Measurements from ENCODE around the gene CIB2. TPM values are rescaled to one million over a fixed set of nuclear protein-coding genes. Genes with fewer than 3 reads are reported as not detected.
A peak's percentile ranks its signal among the peaks of the same experiment; 100 is the strongest.

The CIB2 gene
- total RNA-seq, 1 experiment from 2014 or later = 1.9 TPM

DNA sequence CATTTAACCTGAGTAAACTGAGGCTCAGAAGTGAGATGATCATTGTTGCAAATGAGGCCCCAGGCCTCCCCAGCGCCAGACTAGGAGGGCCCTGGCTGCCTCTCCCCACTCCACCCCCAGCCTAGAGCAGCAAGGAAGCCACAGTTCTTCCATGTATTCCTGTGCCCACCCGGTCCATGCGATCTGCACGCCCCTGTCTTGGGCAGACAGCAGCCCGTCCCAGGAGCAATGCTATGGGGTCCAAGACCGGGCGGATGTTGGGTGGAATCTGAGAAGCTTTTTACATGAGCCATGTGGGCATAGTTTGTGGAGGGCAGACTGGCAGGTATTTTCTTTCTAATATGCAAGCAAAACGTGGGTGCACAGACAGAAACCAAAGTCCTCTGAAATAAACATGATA, 23.8 kb downstream of the CIB2 start:
- no peak for DNase-seq (ENCODE audit: low read depth)

DNA sequence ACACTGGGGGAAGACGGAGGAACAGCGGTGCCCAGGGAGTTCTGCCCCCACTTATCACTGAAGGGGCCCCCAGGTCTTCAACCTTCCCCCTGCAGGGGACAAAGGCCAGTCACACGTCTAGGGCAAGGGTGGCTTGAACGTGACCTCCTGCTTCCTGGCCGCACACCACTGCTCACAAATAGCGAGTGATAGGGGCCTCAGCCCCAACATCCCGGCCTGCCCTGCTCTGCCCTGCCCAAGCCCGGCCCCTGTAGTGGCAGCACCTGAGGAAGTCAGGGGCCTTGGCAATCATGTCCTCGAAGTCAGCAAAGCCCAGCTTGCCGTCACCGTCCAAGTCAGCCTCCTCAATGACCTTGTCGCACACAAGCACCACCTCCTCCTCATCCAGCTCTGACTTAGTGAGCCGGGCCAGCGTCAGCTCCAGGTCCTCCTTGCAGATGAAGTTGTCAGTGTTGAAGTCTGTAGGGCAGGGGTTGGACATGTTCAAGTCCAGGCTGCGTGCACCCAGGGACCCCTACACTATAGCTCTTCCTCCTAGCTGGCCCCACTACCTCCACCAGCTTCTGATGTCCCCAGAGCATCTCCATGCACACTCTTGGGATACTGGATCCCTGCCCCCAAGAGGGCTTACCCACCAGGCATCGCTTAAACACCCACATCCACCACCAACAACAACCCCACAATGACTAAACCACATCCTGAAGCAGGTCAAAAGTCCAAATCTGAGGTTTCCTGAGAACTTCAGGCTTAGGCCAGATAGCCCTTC, 25.6 kb downstream of the CIB2 start:
- DNase-seq (ENCODE audit: low read depth) = peak; percentile 54

DNA sequence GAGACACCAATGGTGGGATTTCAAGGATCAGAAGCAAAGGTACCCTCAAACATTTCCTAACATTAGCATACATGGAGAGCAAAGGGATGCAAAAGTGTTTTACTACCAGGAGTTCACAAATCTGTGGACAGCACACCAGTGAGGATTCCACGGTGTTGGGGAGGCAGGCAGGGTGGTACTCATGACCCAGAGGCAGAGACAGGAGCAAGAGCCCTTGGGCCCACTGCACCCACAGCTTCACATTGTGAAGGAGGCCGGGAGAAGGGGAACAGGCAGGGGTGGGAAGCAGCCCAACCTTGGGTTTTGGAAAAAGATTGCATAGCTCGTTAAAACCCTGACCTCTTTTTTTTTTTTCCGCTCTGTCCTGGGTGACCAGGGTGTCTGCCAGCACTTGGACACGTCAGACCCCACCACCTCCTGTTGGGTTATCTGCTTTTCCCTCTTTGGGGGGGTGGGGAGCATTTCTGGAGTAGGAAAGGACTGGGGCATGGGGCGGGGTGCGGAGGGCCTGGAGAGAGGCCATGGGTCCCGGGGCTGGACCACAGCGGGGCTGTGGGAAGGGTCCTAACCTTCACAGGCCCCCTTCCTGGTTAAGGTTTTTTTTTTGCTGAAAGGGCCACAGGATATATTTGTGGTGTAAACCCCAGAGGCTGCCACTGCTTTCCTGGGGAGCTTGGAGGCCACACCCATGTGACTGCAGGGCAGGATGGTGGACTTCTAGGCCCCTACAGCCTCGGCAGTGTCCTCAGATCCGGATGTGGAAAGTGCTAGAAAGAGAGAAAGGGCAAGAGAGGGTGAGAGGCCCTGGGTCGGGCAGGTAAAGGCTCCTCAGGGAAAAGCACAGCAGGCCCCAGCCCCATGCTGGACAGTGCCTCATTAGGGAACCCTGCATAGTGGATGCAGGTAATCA, 26.4 kb downstream of the CIB2 start:
- no peak for DNase-seq (ENCODE audit: low read depth)

DNA sequence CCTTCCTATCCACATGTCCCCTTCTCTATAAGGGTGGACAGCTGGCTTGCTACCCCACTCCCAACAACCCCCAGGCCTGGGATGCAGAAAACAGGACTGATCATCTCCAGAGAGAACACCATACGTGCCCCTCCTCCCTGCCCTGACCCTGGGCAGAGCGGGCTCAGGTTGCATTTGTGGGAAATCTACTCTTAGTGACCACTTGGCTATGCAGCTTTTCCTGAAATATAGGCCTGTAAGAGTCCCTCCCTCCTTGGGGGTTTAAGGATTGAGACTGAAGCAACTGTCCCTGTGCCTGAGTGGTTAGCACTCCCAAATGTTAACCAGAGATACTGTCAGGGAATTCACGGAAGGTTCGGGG, 27.1 kb downstream of the CIB2 start:
- DNase-seq (ENCODE audit: low read depth) = no peak

DNA sequence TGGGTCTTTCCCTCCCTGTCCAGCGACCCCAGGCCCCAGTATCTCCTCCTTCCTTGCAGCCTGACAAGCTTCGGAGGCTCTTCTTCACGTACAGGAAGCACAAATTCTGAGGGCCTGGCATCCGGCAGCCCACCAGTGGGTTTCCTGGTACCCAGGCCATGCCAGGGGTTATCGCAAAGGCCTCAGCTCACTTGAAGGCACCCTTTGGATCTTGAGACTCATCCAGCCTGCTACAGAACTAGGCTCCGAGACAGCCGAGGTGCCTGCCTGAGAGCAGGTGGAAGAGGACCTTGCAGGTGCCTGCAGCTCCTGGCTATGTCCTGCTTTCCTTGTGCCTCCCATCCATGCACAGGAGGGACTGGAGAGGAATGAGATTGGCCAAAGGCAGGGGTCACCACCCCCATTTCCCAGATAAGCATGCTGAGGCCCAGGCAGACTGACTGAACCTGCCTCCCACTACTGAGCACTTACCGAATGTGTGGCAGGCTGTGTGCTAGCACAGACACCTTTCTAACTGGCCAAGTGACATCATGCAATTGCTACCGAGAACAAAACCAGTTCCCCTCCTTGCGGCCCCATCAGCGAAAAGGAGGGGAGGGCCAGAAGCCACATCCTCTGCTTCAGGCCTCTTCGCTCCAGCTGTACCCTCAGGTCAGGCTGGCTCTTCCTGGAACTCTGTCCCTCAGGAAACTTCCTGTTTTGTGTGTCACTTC, 27.7 kb downstream of the CIB2 start:
- no peak for DNase-seq (ENCODE audit: low read depth)

DNA sequence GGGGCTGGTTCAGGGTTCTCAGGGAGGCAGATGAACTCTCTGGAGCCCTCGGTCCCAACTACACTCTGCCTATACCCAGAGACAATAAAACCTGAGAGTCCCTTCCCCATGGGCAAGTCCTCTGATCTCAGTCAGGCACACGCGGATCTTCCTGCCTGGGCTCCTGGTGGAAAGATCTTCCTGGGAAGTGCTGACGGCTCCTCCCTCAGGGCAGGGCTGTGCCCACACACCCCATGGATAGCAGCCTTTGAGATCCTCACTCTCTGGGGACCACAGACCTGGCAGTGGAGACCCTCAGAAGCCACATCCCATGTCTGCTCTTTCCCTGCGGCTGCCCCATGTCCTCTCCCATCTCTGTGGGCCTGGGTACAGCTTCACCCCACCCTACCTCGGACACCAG, 28.5 kb downstream of the CIB2 start:
- no peak for DNase-seq (ENCODE audit: low read depth)

DNA sequence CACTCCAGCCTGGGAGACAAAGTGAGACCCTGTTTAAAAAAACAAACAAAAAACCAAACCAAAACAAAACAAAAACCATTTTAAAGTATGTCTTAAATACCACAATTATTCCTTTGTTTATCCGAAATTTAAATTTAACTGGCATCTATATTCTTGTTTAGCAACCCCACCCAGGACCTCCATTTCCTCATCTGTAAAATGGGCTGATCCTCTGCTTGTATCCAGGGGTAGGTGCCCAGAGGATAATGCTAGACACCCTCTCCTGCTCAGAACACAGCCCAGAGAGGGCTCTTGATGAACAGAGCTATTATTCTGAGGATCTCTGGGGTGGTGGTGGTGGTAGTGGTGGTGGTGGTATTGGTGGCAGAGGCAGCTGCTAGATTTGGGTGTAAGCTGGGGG, 29.0 kb downstream of the CIB2 start:
- no peak for DNase-seq (ENCODE audit: low read depth)

DNA sequence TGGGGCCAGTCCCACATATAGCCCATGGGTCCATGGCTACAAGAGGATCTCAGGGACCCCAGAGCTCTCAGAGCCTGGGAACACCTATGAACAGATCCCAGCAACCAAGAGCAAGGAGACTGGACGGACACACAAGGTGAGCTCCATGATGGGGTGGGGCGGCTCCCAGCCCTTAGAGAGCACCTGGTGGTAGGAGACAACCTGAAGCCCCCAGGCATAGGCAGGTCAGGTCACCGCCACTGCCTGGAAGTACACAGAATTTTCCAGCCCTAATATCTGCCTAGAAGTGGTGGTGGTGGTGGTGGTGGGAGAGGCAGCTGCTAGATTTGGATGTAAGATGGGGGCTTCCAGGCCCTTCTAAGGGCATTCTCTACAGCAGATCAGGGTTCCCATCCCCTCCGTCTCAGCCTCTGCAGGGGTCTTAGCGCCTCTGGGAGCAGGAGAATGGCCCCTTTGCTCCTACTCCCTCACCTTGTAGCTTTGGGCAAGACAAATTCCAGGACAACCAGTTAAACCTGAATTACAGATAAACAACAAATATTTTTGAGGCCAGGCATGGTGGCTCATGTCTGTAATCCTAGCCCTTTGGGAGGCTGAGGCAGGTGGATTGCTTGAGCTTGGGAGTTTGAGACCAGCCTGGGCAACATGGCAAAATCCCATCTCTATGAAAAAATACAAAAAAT, 29.7 kb downstream of the CIB2 start:
- no peak for DNase-seq (ENCODE audit: low read depth)

DNA sequence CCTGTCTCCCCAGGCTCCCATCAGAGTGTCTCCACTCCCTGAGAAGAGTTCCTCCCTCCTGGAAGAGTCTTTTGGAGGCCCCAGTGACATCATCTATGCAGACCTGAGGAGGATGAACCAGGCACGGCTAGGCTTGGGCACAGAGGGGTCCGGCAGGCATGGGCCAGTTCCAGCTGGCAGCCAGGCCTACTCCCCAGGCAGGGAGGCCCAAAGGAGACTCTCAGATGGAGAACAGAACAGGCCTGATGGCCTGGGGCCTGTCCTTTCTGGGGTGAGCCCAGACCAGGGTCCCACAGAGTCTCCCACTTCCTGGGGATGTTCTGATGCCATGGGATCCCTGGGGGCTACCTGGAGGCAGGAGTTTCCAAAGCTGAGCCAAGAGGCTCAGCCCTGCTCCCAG, 30.4 kb downstream of the CIB2 start:
- no peak for DNase-seq (ENCODE audit: low read depth)

DNA sequence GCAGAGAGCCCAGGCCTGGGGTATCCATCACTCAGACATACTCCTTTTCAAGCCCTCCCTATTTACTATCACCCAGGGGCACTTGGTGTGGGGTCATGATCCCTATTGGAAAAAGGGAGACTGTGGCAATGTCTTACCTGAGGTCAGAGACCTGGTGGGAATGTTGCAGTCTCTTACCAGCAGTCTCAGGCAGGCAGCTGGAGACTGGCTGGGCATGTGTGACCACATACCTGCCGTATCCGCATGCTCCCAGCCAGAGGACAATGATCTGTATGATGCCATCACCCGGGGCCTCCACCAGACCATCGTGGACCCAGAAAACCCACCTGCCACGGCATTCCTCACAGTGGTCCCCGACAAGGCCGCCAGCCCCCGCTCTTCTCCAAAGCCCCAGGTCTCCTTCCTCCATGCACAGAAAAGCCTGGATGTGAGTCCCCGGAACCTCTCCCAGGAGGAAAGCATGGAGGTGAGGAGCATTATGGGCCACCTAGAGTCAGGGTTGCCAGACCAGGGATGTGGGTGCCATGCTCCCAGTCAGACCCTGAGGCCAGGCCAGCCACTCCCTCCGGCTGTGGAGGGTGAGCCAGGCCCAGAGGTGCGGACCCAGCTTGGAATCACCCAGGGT, 33.0 kb downstream of the CIB2 start:
- no peak for DNase-seq (ENCODE audit: low read depth)

DNA sequence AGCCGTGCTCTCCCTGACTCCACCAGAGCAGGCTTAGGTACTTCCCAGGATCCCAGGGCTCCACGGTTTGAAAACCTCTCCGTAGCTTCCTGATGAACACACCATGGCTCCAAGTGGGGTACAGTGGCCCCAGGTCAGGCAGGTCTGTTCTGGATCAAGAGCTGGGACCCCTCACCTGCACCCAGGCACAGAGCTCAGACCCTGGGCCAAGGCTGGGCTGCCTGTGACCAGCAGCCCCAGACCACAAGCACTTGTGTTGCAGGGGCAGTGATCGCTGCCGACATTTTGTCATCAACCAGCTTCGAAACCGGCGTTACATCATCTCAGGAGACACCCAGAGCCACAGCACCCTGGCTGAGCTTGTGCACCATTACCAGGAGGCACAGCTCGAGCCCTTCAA, 33.6 kb downstream of the CIB2 start:
- DNase-seq (ENCODE audit: low read depth) = no peak

DNA sequence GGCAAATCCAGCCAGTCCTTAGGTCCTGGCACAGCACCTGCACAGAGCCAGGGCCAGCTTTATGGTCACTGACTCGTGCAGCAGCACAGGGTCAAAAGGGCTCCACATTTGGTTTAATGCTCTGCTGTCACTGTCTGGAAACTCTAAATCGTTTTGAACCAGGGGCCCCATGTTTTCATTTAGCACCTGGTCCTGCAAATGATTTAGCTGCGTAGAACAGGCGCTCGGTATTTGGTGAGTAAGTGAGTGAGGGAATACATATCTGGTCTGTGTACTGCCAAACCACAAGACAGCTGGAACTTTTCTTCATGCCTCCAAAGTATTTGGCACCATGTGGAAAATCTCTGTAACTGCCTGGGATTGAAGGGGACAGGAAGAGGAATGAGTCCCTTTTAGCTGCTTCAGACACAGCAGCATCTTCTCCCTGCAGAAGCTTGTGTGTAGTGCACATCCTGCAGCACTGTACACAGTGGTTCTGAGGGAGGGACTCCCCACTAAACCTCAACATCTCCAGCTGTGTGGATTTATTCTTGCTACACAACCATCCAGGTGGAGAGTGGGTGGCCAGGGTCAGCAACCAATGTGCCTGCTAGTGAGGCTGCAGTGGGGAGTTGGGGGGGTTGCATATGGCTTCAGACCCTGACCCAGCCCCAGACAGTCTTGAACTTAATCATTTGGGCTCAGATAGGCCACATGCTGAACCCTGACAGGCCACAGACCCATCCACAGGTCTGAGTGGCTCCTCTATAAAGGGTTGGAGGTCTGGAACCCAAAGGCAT, 37.8 kb downstream of the CIB2 start:
- peak; percentile 51 for DNase-seq (ENCODE audit: low read depth)

DNA sequence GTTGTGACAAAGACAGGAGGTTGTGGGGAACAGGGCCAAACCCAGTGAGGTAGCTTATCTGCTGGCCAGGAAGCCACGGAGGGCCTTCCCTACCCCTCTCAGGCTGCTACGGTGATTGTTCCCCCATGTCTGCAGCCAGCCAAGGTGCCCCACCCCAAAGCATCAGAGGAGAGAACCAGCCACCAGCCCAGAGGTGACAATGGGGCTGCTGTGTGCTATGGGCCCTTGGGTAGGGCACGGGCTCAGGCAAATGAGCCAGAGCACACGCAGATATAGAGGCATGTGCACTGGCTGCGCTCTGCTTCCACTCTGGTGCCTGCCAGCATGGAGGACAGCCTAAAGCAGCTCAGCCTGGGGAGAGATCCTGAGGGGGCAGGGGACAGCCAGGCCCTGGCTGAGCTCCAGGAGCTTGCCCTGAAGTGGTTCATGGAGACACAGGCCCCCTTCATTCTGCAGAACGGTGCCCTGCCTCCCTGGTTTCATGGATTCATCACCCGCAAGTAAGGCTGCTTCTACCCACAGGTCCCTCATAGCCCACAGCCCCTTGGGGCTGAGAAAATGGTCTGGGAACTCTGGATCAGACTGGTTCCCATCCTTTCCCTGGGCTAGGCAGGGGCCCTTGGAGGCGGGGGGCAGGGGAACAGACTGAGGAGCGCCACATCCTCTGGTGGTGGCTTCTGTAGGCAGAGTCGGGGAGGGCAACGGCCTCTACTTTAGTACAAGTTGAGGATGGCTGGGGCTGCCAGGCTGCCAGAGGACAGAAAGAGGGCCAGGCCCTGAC, 38.8 kb downstream of the CIB2 start, which contains the start of gene SH2D7:
Gene SH2D7 (plus strand): TSS at position 301 of the 781 bp plus-strand sequence. CDS start 24 bp downstream, at position 325.
- DNase-seq (ENCODE audit: low read depth) = no peak

DNA sequence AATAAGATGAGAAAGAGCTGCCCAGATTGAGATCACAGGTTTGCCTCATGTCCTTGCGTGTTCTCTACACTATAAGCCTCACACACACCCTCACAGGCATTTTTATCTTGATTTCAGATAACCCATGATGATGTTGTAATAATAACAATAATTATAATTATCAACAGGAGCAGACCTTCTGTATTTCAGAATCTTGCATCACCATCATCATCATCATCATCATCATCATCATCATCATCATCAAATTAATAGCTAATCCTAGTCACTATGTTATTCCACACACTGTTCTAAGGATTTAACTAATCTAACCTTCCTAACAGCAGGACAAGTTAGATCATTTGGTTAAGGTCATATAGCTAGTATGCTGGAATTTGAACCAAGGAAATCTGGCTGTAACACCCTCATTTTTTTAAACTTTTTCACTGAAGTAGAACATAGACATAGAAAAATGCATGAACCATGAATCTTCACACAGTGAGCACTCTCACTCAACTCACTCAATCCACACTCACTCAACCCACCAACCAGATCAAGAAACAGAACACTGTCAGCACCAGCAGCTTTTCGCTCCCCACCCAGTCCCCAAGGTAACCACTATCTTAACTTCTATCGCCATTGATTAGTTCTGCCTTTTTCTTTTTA, 40.7 kb downstream of the CIB2 start:
- no peak for DNase-seq (ENCODE audit: low read depth)

DNA sequence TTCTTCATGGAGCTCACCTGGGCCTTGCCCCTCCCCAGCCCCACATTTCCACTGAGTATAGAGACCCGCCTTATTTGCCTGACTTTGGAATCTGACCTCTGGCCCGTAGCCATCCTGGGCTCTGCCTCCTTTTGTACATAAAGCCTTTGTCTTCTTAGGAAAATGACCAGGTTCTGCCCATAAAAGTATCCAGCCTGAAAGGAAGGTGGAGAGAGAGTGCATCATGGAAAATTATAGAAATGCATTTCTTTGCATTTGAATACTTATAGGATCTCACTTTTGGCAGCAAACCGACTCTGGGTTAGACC, 42.5 kb downstream of the CIB2 start:
- no peak for DNase-seq (ENCODE audit: low read depth)

DNA sequence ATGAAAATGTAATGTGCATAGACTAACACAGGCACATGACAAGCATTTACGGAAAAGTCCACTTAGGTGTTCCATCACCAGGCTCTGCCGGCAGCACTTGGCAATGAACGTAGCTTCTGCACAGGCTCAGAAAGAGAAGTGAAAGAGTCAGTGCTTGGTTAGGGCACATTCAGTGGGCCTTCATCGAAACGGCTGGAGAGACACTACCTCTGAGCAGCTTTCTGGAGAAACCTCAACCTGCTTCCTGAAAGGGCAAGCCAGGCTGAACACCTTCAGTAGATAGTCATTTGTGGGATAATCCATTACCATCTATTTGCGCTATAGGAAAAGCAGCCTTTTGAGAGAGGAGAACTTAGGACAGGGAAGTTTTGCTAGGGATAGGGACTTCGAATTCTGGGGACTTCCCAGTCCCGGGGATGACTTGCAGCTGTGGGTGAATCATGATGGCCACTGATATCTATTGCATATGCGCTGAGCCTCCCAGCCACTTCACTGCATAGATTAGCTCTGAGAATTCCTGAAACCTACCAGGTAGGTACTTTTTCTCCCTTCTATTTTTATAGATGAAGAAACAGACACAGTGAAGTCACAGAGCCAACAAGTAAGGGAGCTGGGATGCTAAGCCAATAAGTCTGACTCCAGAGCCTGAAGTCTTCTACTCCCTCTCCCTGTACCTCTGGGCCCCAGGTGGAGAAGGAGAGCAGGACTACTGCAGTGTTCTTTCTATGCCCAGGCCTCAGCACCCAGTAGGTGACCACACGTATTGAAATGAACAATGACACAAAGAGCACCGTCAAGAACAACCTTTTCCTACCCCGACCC, 43.1 kb downstream of the CIB2 start:
- no peak for DNase-seq (ENCODE audit: low read depth)

DNA sequence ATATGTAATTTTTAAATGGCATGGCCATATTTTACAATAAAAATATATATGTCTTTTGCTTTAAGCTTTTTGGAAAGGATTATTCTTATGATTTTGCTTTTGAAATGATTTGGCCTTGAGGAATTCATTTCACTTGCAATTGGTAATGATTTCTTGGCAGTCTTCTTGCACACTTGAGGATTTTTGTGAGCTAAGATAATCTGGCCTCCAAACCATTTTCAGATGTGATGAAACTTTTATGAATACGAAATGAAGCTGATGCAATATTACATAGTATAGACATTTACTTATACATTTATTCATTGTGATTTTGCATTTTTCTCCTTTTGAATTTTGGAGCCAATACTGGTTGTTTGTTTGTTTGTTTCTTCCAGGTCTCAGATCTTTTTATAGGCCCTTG, 45.3 kb downstream of the CIB2 start:
- no peak for DNase-seq (ENCODE audit: low read depth)

DNA sequence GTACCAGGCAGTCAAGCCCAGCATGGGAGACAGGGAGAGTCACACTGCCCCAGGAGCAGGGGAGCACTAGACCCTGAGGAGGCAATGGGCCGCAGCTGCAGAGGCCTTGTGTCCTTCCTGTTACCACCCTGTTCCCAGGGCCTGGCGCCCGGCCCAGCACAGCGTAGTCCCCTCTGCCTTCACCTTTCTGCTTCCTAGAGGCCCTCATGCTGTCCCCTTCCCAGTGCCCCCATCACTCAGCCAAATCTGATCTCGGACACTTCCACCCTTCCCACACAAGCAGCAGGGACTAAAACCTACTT, 46.8 kb downstream of the CIB2 start:
- DNase-seq (ENCODE audit: low read depth) = no peak
